Neural cell (in vitro differentiated cells): ENCODE data around the gene RERE. TPM values are rescaled to one million over a fixed set of nuclear protein-coding genes. Genes with fewer than 3 reads are reported as not detected.
A peak's percentile ranks its signal among the peaks of the same experiment; 100 is the strongest.

Experiments used
- H2AFZ ChIP-seq: fragments of 200-600, 300-800 bp; sonication (generic), shearing (Covaris generic); 2 replicates; pipeline ENCODE4 v1.6.0; 2014; ENCODE audit warnings: low read depth, mild to moderate bottlenecking, antibody characterized with exemption, low read length, moderate library complexity
- H3F3A ChIP-seq: fragments of 200-600 bp; shearing (Covaris generic); 2 replicates; pipeline ENCODE4 v1.6.1; 2016; ENCODE audit warnings: mild to moderate bottlenecking, moderate library complexity, mixed read lengths, antibody characterized with exemption, low read length; ENCODE audit not compliant: insufficient read depth, poor library complexity, severe bottlenecking
- H3K27ac ChIP-seq: fragments of 200-600, 300-800 bp; sonication (generic), shearing (Covaris generic); 2 replicates; pipeline ENCODE4 v1.5.1; 2014; ENCODE audit warnings: mild to moderate bottlenecking, low read length, moderate library complexity
- H3K27me3 ChIP-seq: fragments of 300-800, 200-600 bp; sonication (generic), shearing (Covaris generic); 2 replicates; pipeline ENCODE4 v1.6.0; 2014; ENCODE audit warnings: mild to moderate bottlenecking, low read depth, low read length, moderate library complexity; ENCODE audit not compliant: insufficient read depth
- H3K36me3 ChIP-seq: fragments of 300-800, 200-600 bp; sonication (generic), shearing (Covaris generic); 2 replicates; pipeline ENCODE4 v1.5.1; 2014; ENCODE audit warnings: mild to moderate bottlenecking, antibody characterized with exemption, low read length, moderate library complexity; ENCODE audit not compliant: insufficient read depth
- H3K4me2 ChIP-seq: fragments of 300-800, 200-600 bp; sonication (generic), shearing (Covaris generic); 2 replicates; pipeline ENCODE4 v1.6.0; 2014; ENCODE audit warnings: mild to moderate bottlenecking, low read length
- H3K4me3 ChIP-seq: fragments of 300-800, 200-600 bp; sonication (generic), shearing (Covaris generic); 2 replicates; pipeline ENCODE4 v1.5.1; 2014; ENCODE audit warnings: mild to moderate bottlenecking, low read length, moderate library complexity
- H3K79me2 ChIP-seq: fragments of 200-600 bp; shearing (Covaris generic); replicated peaks from 2 replicates; pipeline ENCODE4 v1.6.0; 2014; ENCODE audit warnings: mild to moderate bottlenecking, low read length, moderate library complexity; ENCODE audit not compliant: insufficient read depth
- H3K9ac ChIP-seq: fragments of 300-800, 200-600 bp; sonication (generic), shearing (Covaris generic); 2 replicates; pipeline ENCODE4 v1.6.1; 2016; ENCODE audit warnings: mild to moderate bottlenecking, low read length, mixed read lengths
- H3K9me2 ChIP-seq: fragments of 200-600 bp; shearing (Covaris generic); 2 replicates; pipeline ENCODE4 v1.6.1; 2016; ENCODE audit warnings: mild to moderate bottlenecking, low read length, mixed read lengths; ENCODE audit not compliant: insufficient read depth
- H3K9me3 ChIP-seq: fragments of 200-600, 300-800 bp; sonication (generic), shearing (Covaris generic); 2 replicates; pipeline ENCODE4 v1.6.1; 2016; ENCODE audit warnings: mild to moderate bottlenecking, mixed run types, low read length, moderate library complexity, mixed read lengths
- H4K20me1 ChIP-seq: fragments of 200-600 bp; shearing (Covaris generic); 2 replicates; pipeline ENCODE4 v1.6.1; 2016; ENCODE audit warnings: mild to moderate bottlenecking, mixed run types; ENCODE audit not compliant: insufficient read depth
- CTCF ChIP-seq: fragments of 450-650 bp; IDR thresholded peaks from 2 replicates; pipeline ENCODE4 v1.5.1; 2014; ENCODE audit warnings: antibody characterized with exemption, mild to moderate bottlenecking, moderate library complexity; ENCODE audit not compliant: poor library complexity, severe bottlenecking
- EP300 ChIP-seq: fragments of 450-650 bp; conservative IDR thresholded peaks from 2 replicates; pipeline ENCODE4 v1.6.1; 2014; ENCODE audit warnings: antibody characterized with exemption, mild to moderate bottlenecking, moderate library complexity; ENCODE audit not compliant: poor library complexity, severe bottlenecking
- EZH2 ChIP-seq: fragments of 200-600, 300-800 bp; shearing (Covaris generic), sonication (generic); IDR thresholded peaks from 2 replicates; pipeline ENCODE4 v1.6.1; 2014; ENCODE audit warnings: antibody characterized with exemption, low read length, borderline replicate concordance, mild to moderate bottlenecking; ENCODE audit not compliant: insufficient read depth, poor library complexity, severe bottlenecking
- MXI1 ChIP-seq: fragments of 450-650 bp; conservative IDR thresholded peaks from 2 replicates; pipeline ENCODE4 v1.6.1; 2014; ENCODE audit warnings: antibody characterized with exemption, mild to moderate bottlenecking; ENCODE audit not compliant: poor library complexity, severe bottlenecking
- POLR2AphosphoS5 ChIP-seq: IDR thresholded peaks from 2 replicates; pipeline ENCODE4 v1.6.1; 2012
- RAD21 ChIP-seq: fragments of 450-650 bp; conservative IDR thresholded peaks from 2 replicates; pipeline ENCODE4 v1.6.1; 2014; ENCODE audit warnings: antibody characterized with exemption, mild to moderate bottlenecking, moderate library complexity
- SMC3 ChIP-seq: fragments of 450-650 bp; conservative IDR thresholded peaks from 2 replicates; pipeline ENCODE4 v1.6.1; 2014; ENCODE audit warnings: antibody characterized with exemption, mild to moderate bottlenecking, moderate library complexity; ENCODE audit not compliant: poor library complexity
- TAF1 ChIP-seq: IDR thresholded peaks from 2 replicates; pipeline ENCODE4 v1.6.1; 2012; ENCODE audit warnings: low read depth
- polyA plus RNA-seq: library from polyadenylated mRNA; depleted of rRNA; stranded (reverse); fragments of >200 nt; gene quantifications from 2 replicates; pipeline ENCODE4 v1.2.3, GENCODE V29; 2014
- TF ChIP-seq, protein P1 (sequence below): IDR thresholded peaks from 2 replicates; pipeline ENCODE4 v1.6.1; 2012; ENCODE audit warnings: borderline replicate concordance

RERE gene
- polyA plus RNA-seq, 1 donor from 2014 or later, result 21.0 TPM

DNA sequence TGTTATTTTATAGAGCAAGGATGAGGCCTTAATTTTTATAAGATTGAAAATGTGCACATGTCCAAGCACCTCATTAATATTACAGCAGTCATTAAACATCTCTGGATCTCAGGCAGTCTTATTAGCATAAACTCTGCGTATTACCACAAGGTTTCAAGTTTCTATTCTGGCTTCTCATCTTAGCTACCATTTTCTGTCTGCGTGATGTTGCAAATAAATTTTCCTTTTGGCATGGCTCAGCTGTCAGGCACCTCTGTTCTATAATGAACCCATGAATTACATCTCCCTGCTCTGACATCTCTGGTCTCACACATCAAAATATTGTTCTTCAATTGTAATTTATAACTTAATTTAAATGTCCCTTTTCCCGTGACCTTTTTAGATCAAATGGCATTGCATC lies 343.1 kb downstream of the RERE start:
- no peak overlapping the region for H3K27ac ChIP-seq
- H3K9me3 ChIP-seq, result no peaks in the 10 kb centered on the region
- no peaks in the 10 kb centered on the region for H4K20me1 ChIP-seq
- H3K36me3 ChIP-seq, result no peaks in the 10 kb centered on the region
- no peak overlapping the region for H3K4me3 ChIP-seq
- H3K79me2 ChIP-seq, result no peaks in the 10 kb centered on the region
- H3K27me3 ChIP-seq, result no peaks in the 10 kb centered on the region
- no peaks in the 10 kb centered on the region for H3K9me2 ChIP-seq
- no peak overlapping the region for H2AFZ ChIP-seq
- TF ChIP-seq, protein P1, sequence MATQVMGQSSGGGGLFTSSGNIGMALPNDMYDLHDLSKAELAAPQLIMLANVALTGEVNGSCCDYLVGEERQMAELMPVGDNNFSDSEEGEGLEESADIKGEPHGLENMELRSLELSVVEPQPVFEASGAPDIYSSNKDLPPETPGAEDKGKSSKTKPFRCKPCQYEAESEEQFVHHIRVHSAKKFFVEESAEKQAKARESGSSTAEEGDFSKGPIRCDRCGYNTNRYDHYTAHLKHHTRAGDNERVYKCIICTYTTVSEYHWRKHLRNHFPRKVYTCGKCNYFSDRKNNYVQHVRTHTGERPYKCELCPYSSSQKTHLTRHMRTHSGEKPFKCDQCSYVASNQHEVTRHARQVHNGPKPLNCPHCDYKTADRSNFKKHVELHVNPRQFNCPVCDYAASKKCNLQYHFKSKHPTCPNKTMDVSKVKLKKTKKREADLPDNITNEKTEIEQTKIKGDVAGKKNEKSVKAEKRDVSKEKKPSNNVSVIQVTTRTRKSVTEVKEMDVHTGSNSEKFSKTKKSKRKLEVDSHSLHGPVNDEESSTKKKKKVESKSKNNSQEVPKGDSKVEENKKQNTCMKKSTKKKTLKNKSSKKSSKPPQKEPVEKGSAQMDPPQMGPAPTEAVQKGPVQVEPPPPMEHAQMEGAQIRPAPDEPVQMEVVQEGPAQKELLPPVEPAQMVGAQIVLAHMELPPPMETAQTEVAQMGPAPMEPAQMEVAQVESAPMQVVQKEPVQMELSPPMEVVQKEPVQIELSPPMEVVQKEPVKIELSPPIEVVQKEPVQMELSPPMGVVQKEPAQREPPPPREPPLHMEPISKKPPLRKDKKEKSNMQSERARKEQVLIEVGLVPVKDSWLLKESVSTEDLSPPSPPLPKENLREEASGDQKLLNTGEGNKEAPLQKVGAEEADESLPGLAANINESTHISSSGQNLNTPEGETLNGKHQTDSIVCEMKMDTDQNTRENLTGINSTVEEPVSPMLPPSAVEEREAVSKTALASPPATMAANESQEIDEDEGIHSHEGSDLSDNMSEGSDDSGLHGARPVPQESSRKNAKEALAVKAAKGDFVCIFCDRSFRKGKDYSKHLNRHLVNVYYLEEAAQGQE, result no peak
- TF ChIP-seq TAF1 (no peak), POLR2AphosphoS5 (peak; percentile 39), SMC3 (no peak), EZH2 (no peak), MXI1 (peak; percentile 16), RAD21 (no peak), CTCF (no peak), EP300 (peak; percentile 35)
- H3F3A ChIP-seq, result no peaks in the 10 kb centered on the region
- no peak overlapping the region for H3K9ac ChIP-seq
- H3K4me2 ChIP-seq, result peak overlapping the region; percentile 16

DNA sequence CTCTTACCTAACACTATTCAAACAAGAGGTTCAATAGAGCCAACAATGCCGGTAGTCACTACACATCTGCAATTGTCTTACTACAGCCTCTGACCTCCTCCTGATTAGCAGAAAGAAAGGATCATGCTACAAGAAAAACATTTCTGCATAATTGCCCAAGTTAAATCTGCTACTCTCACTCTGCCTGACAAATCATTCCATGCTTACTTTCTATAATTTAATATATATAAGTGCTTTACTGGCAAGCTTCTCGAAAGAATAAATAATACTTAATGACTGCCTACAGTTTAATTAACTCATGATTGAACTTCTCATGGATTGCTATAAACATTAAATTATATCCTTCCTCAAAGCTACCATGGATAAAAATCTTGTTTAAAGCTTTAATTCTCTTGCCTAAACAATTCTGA lies 343.5 kb downstream of the RERE start:
- no peaks in the 10 kb centered on the region for H3K79me2 ChIP-seq
- no peak overlapping the region for H3K27ac ChIP-seq
- no peak overlapping the region for H3K9ac ChIP-seq
- H3K4me2 ChIP-seq, result peak overlapping the region; percentile 16
- no peak overlapping the region for H2AFZ ChIP-seq
- no peaks in the 10 kb centered on the region for H3K9me2 ChIP-seq
- no peaks in the 10 kb centered on the region for H4K20me1 ChIP-seq
- no peaks in the 10 kb centered on the region for H3F3A ChIP-seq
- no peak overlapping the region for H3K4me3 ChIP-seq
- H3K27me3 ChIP-seq, result no peaks in the 10 kb centered on the region
- TF ChIP-seq MXI1 (no peak), RAD21 (no peak), EZH2 (no peak), SMC3 (no peak), EP300 (no peak), POLR2AphosphoS5 (no peak)
- TF ChIP-seq, protein P1, result no peak
- no peaks in the 10 kb centered on the region for H3K36me3 ChIP-seq
- no peaks in the 10 kb centered on the region for H3K9me3 ChIP-seq
